GM18499 (cell line): Measurements from ENCODE around the gene DLK1.

Experiments used
- ATAC-seq: cut with Tn5 transposase; IDR thresholded peaks from one replicate; pipeline ENCODE4 v1.9.1; 2021; ENCODE audit warnings: moderate number of reproducible peaks; ENCODE audit not compliant: insufficient read depth, unreplicated experiment

DLK1 gene

DNA sequence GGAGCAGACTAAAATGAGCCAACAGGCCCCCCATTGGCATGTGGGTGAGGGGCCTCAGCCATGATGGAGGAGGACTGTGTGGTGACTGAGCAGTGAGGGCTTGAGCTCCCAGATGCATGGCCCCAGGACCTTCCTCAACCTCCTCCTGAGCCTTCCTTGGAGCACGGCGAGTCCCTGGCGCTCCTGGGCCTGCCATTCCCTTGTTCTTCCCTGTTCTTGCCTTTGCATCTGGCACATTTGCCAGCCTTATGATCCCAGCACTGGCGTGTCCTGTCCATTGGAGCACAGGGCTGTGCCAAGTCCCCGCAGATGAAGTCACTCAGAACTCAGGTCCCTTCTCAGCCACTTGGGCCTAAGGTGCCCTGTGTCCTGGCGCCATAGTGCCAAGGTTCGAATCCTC, 58.9 kb downstream of the DLK1 start:
- ATAC-seq = no peak

DNA sequence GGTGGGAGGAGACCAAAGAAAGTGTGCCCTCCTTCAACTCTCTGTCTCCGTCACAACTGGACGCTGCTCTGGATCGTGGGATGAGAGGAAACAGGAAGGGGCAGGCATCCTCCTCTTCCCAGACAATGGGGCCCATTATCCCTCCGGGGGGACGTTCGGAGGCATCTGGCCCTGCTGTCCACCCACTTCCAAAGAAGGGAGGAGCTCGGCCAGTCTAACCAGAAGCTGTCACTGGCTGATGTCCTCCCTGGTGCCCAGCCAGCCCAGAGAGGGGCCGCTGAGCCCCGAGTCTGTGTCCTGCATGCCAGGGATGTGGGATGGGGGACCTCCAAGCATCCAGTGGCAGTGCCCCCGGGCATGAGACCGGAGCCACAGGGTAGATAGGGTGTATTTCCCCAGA, 59.4 kb downstream of the DLK1 start:
- ATAC-seq = no peak

DNA sequence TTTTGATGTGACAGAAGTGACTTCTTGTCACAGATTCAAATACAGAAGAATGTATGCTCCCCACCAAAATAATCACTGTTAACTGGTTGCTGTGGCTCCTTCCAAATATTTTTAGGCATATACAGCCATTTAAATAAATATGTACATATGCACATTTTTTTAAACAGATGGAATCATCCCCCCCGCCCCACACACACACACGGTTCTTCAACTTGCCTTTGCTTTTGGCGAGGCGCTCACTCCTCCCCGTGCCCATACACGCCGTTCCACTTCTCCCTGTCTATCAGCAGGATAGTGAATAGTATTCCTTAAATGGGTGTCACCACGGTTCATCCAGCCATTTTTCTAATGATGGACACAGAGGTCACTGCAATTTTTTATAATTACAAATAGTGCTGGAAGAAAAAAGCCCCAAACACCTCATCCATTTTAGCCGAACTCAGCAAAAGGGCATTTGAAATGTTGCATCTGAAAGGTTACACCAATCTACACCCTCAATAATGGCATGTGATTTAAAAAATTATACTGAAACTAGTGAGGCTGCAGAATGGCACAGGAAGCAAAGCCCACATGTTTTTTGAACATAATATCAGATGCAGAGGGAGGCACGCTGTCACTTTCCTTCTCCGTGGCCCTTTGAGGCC, 60.0 kb downstream of the DLK1 start:
- ATAC-seq = no peak

DNA sequence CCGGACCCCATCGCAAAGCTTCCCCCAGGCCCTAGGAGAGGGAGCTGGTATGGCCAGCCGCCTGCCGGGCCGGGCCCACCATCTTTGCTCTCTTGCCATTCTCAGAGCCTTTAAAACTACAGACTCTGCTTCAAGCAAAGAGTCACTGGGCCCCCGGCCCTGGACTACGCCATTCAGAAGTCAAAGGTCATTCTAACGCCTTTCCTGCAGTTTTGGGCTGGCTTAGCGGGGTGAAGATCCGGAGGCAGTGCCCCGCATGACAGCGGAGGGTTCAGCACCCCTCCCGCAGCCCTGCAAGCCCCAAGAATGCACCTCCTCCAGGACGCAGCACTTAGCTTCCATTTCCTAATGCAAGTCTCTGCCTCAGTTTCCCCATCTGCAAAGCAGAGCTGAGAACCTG, 61.0 kb downstream of the DLK1 start:
- no peak for ATAC-seq
